Right ventricle myocardium inferior (tissue), 1 donor: ENCODE results near the gene SEC14L3. TPM values are rescaled to one million over a fixed set of nuclear protein-coding genes. Genes with fewer than 3 reads are reported as not detected.

Experiments
- ATAC-seq: fragments of 200-7000 bp; cut with Tn5 transposase; one replicate; pipeline ENCODE4 v1.9.1; 2020; ENCODE audit warnings: mild to moderate bottlenecking, moderate library complexity
- DNase-seq: peaks from one replicate; pipeline ENCODE4 v3.0.0; 2021; ENCODE audit errors: missing footprints
- intact Hi-C: fragments of 100-400 bp; cut with DNase I; formaldehyde crosslinking; loops from one replicate; pipeline ENCODE4 v1.11.0; 2022
- total RNA-seq: library from RNA; stranded (reverse); fragmentation: NEBNext Ultra II Directional; extraction: Animal tissue kit (Norgen Biotek cat#: 25700); gene quantifications from one replicate; pipeline ENCODE4 v1.2.1, GENCODE V29; 2021
- donor health status: DM: no; HTN: yes; CAD: no; lungs with severe emphysema.

The SEC14L3 gene
- total RNA-seq, 1 donor from 2014 or later: not detected

GRCh38 chr22:30411780-30412179 lies 60.0 kb downstream of the SEC14L3 start:
- ATAC-seq (no peak), DNase-seq (no peak)
- intact Hi-C loops: no loop called here

Other genes starting within 250 kb of the SEC14L3 start
- 0.27 TPM for gene LIF, start 225.3 kb downstream of the SEC14L3 start, total RNA-seq
- gene OSM, start 205.2 kb downstream of the SEC14L3 start, total RNA-seq: 0.19 TPM
- 8.2 TPM for gene CASTOR1, start 182.5 kb downstream of the SEC14L3 start, total RNA-seq
- 7.1 TPM for gene TBC1D10A, start 145.1 kb downstream of the SEC14L3 start, total RNA-seq
- 95.4 TPM for gene SF3A1, start 115.1 kb downstream of the SEC14L3 start, total RNA-seq
- 0.46 TPM for gene CCDC157, start 115.0 kb downstream of the SEC14L3 start, total RNA-seq
- 3.7 TPM for gene RNF215, start 84.6 kb downstream of the SEC14L3 start, total RNA-seq
- gene SEC14L2, start 75.0 kb downstream of the SEC14L3 start, total RNA-seq: 0.65 TPM
- 18.2 TPM for gene MTFP1, start 46.2 kb downstream of the SEC14L3 start, total RNA-seq
- gene SEC14L4, start 33.7 kb upstream of the SEC14L3 start, total RNA-seq: not detected
- 0.05 TPM for gene SEC14L6, start 74.7 kb upstream of the SEC14L3 start, total RNA-seq
- 0.19 TPM for gene GAL3ST1, start 102.6 kb upstream of the SEC14L3 start, total RNA-seq
- 22.4 TPM for gene PES1, start 119.9 kb upstream of the SEC14L3 start, total RNA-seq
- gene TCN2, start 135.2 kb upstream of the SEC14L3 start, total RNA-seq: 16.7 TPM
- 5.0 TPM for gene SLC35E4, start 163.8 kb upstream of the SEC14L3 start, total RNA-seq
- 2.8 TPM for gene DUSP18, start 195.9 kb upstream of the SEC14L3 start, total RNA-seq
- 11.1 TPM for gene OSBP2, start 222.9 kb upstream of the SEC14L3 start, total RNA-seq